Heart right ventricle (tissue), 16 donors: Measurements from ENCODE around the gene SLC25A40. TPM values are rescaled to one million over a fixed set of nuclear protein-coding genes. Genes with fewer than 3 reads are reported as not detected.
"Not testable (repeated sequence)": the region's sequence is repeated elsewhere in the genome, so short reads cannot be mapped to it uniquely, and the experiment has no call there.

Experiments used
- ATAC-seq, 8 donors: fragments of 200-7000 bp; cut with Tn5 transposase; one replicate each; pipeline ENCODE4 v1.9.1; 2020; ENCODE audit warnings: mild to moderate bottlenecking in 8 of 8, moderate library complexity in 8 of 8, moderate number of reproducible peaks in 1 of 8
- DNase-seq, 2 donors: peaks; one replicate each; pipeline ENCODE4 v3.0.0-alpha.2; 2020
- H3K27ac ChIP-seq, 10 donors: fragments of 200-600 bp; sonication (generic) in 2 of 10; one replicate each; pipeline versions ENCODE4 v1.5.0 to v1.8.0; 2020 to 2022; ENCODE audit warnings: mild to moderate bottlenecking in 3 of 10
- H3K27me3 ChIP-seq, 7 donors: fragments of 200-600 bp; one replicate each; pipeline ENCODE4 v1.8.0; 2021 to 2022; ENCODE audit warnings: mild to moderate bottlenecking in 2 of 7
- H3K36me3 ChIP-seq, 9 donors: fragments of 200-600 bp; sonication (generic) in 1 of 9; one replicate each; pipeline versions ENCODE4 v1.5.0 to v1.8.0; 2020 to 2022; ENCODE audit warnings: mild to moderate bottlenecking in 2 of 9
- H3K4me1 ChIP-seq, 9 donors: fragments of 200-600 bp; sonication (generic) in 1 of 9; one replicate each; pipeline versions ENCODE4 v1.5.0 to v1.8.0; 2020 to 2022; ENCODE audit warnings: mild to moderate bottlenecking in 4 of 9
- H3K4me3 ChIP-seq, 10 donors: fragments of 200-600 bp; sonication (generic) in 2 of 10; one replicate each; pipeline versions ENCODE4 v1.5.0 to v1.8.0; 2020 to 2022; ENCODE audit warnings: mild to moderate bottlenecking in 7 of 10, moderate library complexity in 2 of 10
- H3K9me3 ChIP-seq, 11 donors: fragments of 200-600 bp in 10 of 11; sonication (generic) in 2 of 11; one replicate each; pipeline versions ENCODE4 v1.5.0 to v1.8.0; 2013 to 2022; ENCODE audit warnings: mild to moderate bottlenecking in 2 of 11, control low read depth in 1 of 11, moderate library complexity in 1 of 11
- WGBS, 2 donors: extraction: QIAGEN DNeasy Blood & Tissue Kit; methylation state at CpG; one replicate each; pipeline ENCODE4 v1.1.7; 2013; ENCODE audit warnings: inconsistent platforms in 1 of 2; 5-methylcytosine and 5-hydroxymethylcytosine counted together
- intact Hi-C, 10 donors: fragments of 100-400 bp; cut with DNase I; formaldehyde crosslinking; loops; one replicate each; pipeline versions ENCODE4 v1.11.1 to v1.14.2; 2022
- polyA plus RNA-seq, 2 donors: library from polyadenylated mRNA; stranded (reverse); fragments of 200-250 nt; gene quantifications; one replicate each; pipeline ENCODE4 v1.2.3, GENCODE V29; 2013
- total RNA-seq, 10 donors: library from RNA; stranded (reverse); fragmentation: NEBNext Ultra II Directional in 3 of 10; extraction: Animal tissue kit (Norgen Biotek cat#: 25700) in 3 of 10; gene quantifications; one replicate each; pipeline versions ENCODE4 v1.2.1 to v1.2.4, GENCODE V29; 2021 to 2023
- TF ChIP-seq, protein P1 (sequence below), 9 donors: fragments of 200-600 bp; sonication (generic) in 2 of 9; IDR thresholded peaks; one replicate each; pipeline versions ENCODE4 v1.5.0 to v1.8.0; 2021 to 2022; ENCODE audit warnings: antibody characterized with exemption in 9 of 9, mild to moderate bottlenecking in 5 of 9, moderate library complexity in 1 of 9
- donor health status: Arrhythmogenic right ventricular cardiomyopathy.
- donor health status: ischemic (EF 13 %, LVEDD 7.1; RV severe dilation, severe dysfunction).
- donor health status: healthy with polysubstance abuse.
- donor health status: DM: no; HTN: yes; CAD: no.
- donor health status: DM: no; HTN: no; CAD: no.
- donor health status: ischemic (EF 25% LVEDD 6.9; RV normal size, moderate dysfunction).
- donor health status: ischemic (EF 25% LVEDD 5.7; RV mildly dilated, moderate dysfunction).
- donor health status: healthy.
- donor health status: DM: yes; HTN: yes; CAD: no.
- donor health status: Ischemic cardiomyopathy.
- donor health status: ischemic (EF 35%, LVEDD 5.7; RV mildly dilated, moderate dysfunction).
- donor health status: nonischemic (EF 11% LVEDD 7.7; RV severe dilation, severe dysfunction).
- donor health status: DM: yes; HTN: yes; CAD: no.
- donor health status: PGD.
- donor health status: ischemic (EF 29% LVEDD 5.4; RV normal size, mild dysfunction).
- donor health status: nonischemic (EF 23%, LVEDD 6.1; RV moderate dilation, normal function).

SLC25A40 gene
- total and polyA plus RNA-seq, 12 donors: 4.1 to 29.6 (median 20.6) TPM

GRCh38 chr7:87875151-87876039 lies 765 bp downstream of the SLC25A40 start:
- peak overlapping the region; percentile 64 to 93 (median 84) for H3K4me3 ChIP-seq
- TF ChIP-seq, protein P1, sequence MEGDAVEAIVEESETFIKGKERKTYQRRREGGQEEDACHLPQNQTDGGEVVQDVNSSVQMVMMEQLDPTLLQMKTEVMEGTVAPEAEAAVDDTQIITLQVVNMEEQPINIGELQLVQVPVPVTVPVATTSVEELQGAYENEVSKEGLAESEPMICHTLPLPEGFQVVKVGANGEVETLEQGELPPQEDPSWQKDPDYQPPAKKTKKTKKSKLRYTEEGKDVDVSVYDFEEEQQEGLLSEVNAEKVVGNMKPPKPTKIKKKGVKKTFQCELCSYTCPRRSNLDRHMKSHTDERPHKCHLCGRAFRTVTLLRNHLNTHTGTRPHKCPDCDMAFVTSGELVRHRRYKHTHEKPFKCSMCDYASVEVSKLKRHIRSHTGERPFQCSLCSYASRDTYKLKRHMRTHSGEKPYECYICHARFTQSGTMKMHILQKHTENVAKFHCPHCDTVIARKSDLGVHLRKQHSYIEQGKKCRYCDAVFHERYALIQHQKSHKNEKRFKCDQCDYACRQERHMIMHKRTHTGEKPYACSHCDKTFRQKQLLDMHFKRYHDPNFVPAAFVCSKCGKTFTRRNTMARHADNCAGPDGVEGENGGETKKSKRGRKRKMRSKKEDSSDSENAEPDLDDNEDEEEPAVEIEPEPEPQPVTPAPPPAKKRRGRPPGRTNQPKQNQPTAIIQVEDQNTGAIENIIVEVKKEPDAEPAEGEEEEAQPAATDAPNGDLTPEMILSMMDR (IDR thresholded peaks at IDR 0.05): no peak
- H3K9me3 ChIP-seq: peaks cover 0 to 25% (median 16%) of the 10 kb centered on the region in 11 donors
- H3K27me3 ChIP-seq: no peaks in the 10 kb centered on the region
- peaks cover 0 to 52% (median 26%) of the 10 kb centered on the region in 9 donors for H3K4me1 ChIP-seq
- 3 to 4% methylated on average over 35 of the region's 35 CpGs for WGBS, 2 donors
- H3K27ac ChIP-seq: peak overlapping the region; percentile 76 to 93 (median 90)
- H3K36me3 ChIP-seq: peaks cover 0 to 16% (median 0%) of the 10 kb centered on the region in 9 donors
- intact Hi-C loops: loop anchor here in 3 of 10 donors (2.0 to 10.0 kb wide), 5 partner anchors 75 to 531 kb away; partner anchors contain the start of genes CROT (in 2 of the 3) and RUNDC3B (in 1 of the 3)
- no peak for DNase-seq
- ATAC-seq: peak; percentile 18 to 68 (median 23)

- intact Hi-C loops: loop anchor here in 3 of 10 donors (10.0 kb wide), 3 partner anchors 231 to 529 kb away; partner anchors contain the start of gene CROT (in 2 of the 3)
- Histone ChIP-seq H3K4me3 (peak overlapping the region in 1 of 10 donors; percentile 91), H3K36me3 (peaks cover 0 to 17% (median 0%) of the 10 kb centered on the region in 9 donors), H3K9me3 (peaks cover 0 to 33% (median 16%) of the 10 kb centered on the region in 11 donors), H3K27me3 (no peaks in the 10 kb centered on the region), H3K27ac (peak overlapping the region in 2 of 10 donors; percentile 29 to 92), H3K4me1 (peaks cover 0 to 52% (median 26%) of the 10 kb centered on the region in 9 donors)
- DNase-seq (no peak), ATAC-seq (no peak)
- TF ChIP-seq, protein P1 (IDR thresholded peaks at IDR 0.05): no peak
- 76 to 81% methylated on average over 4 of the region's 4 CpGs for WGBS, 2 donors
Measured at GRCh38 chr7:87874066-87874465, 2.1 kb downstream of the SLC25A40 start.

DNA sequence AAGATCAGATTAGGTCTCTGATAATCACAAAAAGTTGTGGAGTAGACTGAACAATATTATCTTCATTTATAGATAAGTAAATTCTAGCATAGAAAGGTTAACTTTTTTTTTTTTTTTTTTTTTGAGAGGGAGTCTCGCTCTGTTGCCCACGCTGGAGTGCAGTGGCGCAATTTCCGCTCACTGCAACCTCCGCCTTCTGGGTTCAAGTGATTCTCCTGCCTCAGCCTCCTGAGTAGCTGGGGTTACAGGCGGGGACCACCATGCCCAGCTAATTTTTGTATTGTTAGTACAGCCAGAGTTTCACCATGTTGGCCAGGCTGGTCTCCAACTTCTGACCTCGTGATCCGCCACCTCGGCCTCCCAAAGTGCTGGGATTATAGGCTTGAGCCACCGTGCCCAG lies 2.8 kb downstream of the SLC25A40 start:
- H3K27me3 ChIP-seq, DNase-seq, ATAC-seq: not testable (repeated sequence)
- Histone ChIP-seq H3K4me3 (peak overlapping the region in 1 of 10 donors; percentile 8), H3K9me3 (peaks cover 0 to 33% (median 16%) of the 10 kb centered on the region in 11 donors), H3K4me1 (peaks cover 0 to 46% (median 22%) of the 10 kb centered on the region in 9 donors), H3K27ac (peak overlapping the region in 2 of 10 donors; percentile 29 to 92), H3K36me3 (peaks cover 0 to 17% (median 0%) of the 10 kb centered on the region in 9 donors)
- 96 to 98% methylated on average over 9 to 10 of the region's 10 CpGs for WGBS, 2 donors
- intact Hi-C loops: loop anchor here in 3 of 10 donors (10.0 kb wide), 3 partner anchors 231 to 529 kb away; partner anchors contain the start of gene CROT (in 2 of the 3)

DNA sequence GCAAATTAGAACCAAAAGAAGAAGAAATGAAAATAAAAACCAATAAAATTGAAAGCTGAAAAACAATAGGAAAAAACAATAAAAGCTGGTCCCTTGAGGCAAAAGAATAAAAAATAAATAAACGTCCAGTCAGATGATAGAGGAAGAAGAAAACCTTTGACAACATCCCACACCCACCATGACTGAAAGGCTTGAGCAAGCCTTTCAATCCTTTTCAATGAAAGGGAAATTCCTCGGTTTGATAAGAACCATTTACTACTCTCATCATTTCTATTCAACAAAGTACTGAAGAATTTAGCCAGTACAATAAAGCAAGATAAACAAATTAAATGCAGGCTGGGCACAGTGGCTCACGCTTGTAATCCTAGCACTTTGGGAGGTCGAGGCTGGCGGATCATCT lies 3.8 kb downstream of the SLC25A40 start:
- TF ChIP-seq, protein P1 (IDR thresholded peaks at IDR 0.05): no peak
- peaks cover 0 to 17% (median 0%) of the 10 kb centered on the region in 9 donors for H3K36me3 ChIP-seq
- H3K27ac ChIP-seq: no peak overlapping the region
- 91 to 95% methylated on average over 5 of the region's 5 CpGs for WGBS, 2 donors
- H3K9me3 ChIP-seq: peaks cover 0 to 41% (median 16%) of the 10 kb centered on the region in 11 donors
- peaks cover 0 to 36% (median 14%) of the 10 kb centered on the region in 9 donors for H3K4me1 ChIP-seq
- ATAC-seq (no peak), DNase-seq (no peak)
- intact Hi-C loops: loop anchor here in 3 of 10 donors (10.0 kb wide), 3 partner anchors 232 to 528 kb away; partner anchors contain the start of gene CROT (in 2 of the 3)
- no peak overlapping the region for H3K4me3 ChIP-seq
- H3K27me3 ChIP-seq: no peaks in the 10 kb centered on the region
